ENCODE results near the gene KIF26A.

- TF ChIP-seq CTCF (conservative IDR thresholded peaks at IDR 0.05; ENCODE audit: low read depth, low read length) (no peak), EZH2phosphoT487 (IDR thresholded peaks at IDR 0.05; ENCODE audit: borderline replicate concordance, low read length) (no peak)
These were observed 43.6 kb downstream of the KIF26A start for GRCh38 chr14:104181761-104182530.
